ENCODE measurements around the gene COPRS. TPM values are rescaled to one million over a fixed set of nuclear protein-coding genes. Genes with fewer than 3 reads are reported as not detected.
"Not testable (repeated sequence)": the region's sequence is repeated elsewhere in the genome, so short reads cannot be mapped to it uniquely, and the experiment has no call there.

COPRS gene
- total and polyA plus RNA-seq, 5 donors from 2014 or later: 5.0 to 17.2 (median 12.7) TPM

- peaks cover 10% of the 10 kb centered on the region for H3K27me3 Mint-ChIP-seq
- H3K9me3 Mint-ChIP-seq: no peaks in the 10 kb centered on the region
- Histone ChIP-seq H3K4me3 (ENCODE audit: low read depth, low read length) (no peak overlapping the region), H3K27me3 (ENCODE audit: control insufficient read depth, insufficient read depth, low read length) (peaks cover 4% of the 10 kb centered on the region), H3K4me1 (ENCODE audit: control insufficient read depth, insufficient read depth, low read length, poor library complexity, severe bottlenecking) (no peaks in the 10 kb centered on the region), H3K27ac (ENCODE audit: insufficient read depth, low read length, poor library complexity, severe bottlenecking) (no peak overlapping the region), H3K9me3 (ENCODE audit: control insufficient read depth in 2 of 2, low read length in 2 of 2) (no peaks in the 10 kb centered on the region), H3K36me3 (ENCODE audit: control insufficient read depth, insufficient read depth, low read length) (no peaks in the 10 kb centered on the region)
- DNase-seq (no peak), ATAC-seq (ENCODE audit: low read depth in 2 of 2) (no peak)
- H3K4me1 Mint-ChIP-seq: no peaks in the 10 kb centered on the region
- H3K27ac Mint-ChIP-seq: no peak overlapping the region
- H3K36me3 Mint-ChIP-seq: no peaks in the 10 kb centered on the region
- H3K4me3 Mint-ChIP-seq: no peak overlapping the region
Measured at GRCh38 chr17:31819578-31819977, 39.5 kb downstream of the COPRS start.

GRCh38 chr17:31818863-31819262, 40.2 kb downstream of the COPRS start:
- H3K27ac ChIP-seq (ENCODE audit: insufficient read depth, low read length, poor library complexity, severe bottlenecking); H3K4me3 Mint-ChIP-seq; H3K36me3 ChIP-seq (ENCODE audit: control insufficient read depth, insufficient read depth, low read length); H3K4me1 ChIP-seq (ENCODE audit: control insufficient read depth, insufficient read depth, low read length, poor library complexity, severe bottlenecking); DNase-seq; H3K36me3 Mint-ChIP-seq; H3K27ac Mint-ChIP-seq; H3K27me3 Mint-ChIP-seq; H3K9me3 ChIP-seq (ENCODE audit: control insufficient read depth in 2 of 2, low read length in 2 of 2); H3K4me3 ChIP-seq (ENCODE audit: low read depth, low read length); H3K4me1 Mint-ChIP-seq; ATAC-seq (ENCODE audit: low read depth in 2 of 2); H3K27me3 ChIP-seq (ENCODE audit: control insufficient read depth, insufficient read depth, low read length); H3K9me3 Mint-ChIP-seq: not testable (repeated sequence)

- Mint-ChIP-seq H3K4me1 (no peaks in the 10 kb centered on the region), H3K4me3 (no peak overlapping the region), H3K27ac (no peak overlapping the region), H3K9me3 (no peaks in the 10 kb centered on the region), H3K36me3 (no peaks in the 10 kb centered on the region), H3K27me3 (peaks cover 21% of the 10 kb centered on the region)
- no peak overlapping the region for H3K27ac ChIP-seq (ENCODE audit: insufficient read depth, low read length, poor library complexity, severe bottlenecking)
- no peak for DNase-seq
- no peaks in the 10 kb centered on the region for H3K9me3 ChIP-seq (ENCODE audit: control insufficient read depth in 2 of 2, low read length in 2 of 2)
- no peak overlapping the region for H3K4me3 ChIP-seq (ENCODE audit: low read depth, low read length)
- no peaks in the 10 kb centered on the region for H3K36me3 ChIP-seq (ENCODE audit: control insufficient read depth, insufficient read depth, low read length)
- no peaks in the 10 kb centered on the region for H3K4me1 ChIP-seq (ENCODE audit: control insufficient read depth, insufficient read depth, low read length, poor library complexity, severe bottlenecking)
- no peak for ATAC-seq (ENCODE audit: low read depth in 2 of 2)
- peaks cover 5% of the 10 kb centered on the region for H3K27me3 ChIP-seq (ENCODE audit: control insufficient read depth, insufficient read depth, low read length)
Measured at GRCh38 chr17:31815212-31815730, 43.8 kb downstream of the COPRS start.

GRCh38 chr17:31811101-31811500, 47.9 kb downstream of the COPRS start:
- DNase-seq (no peak), ATAC-seq (ENCODE audit: low read depth in 2 of 2) (no peak)
- Mint-ChIP-seq H3K4me3 (no peak overlapping the region), H3K4me1 (no peaks in the 10 kb centered on the region), H3K9me3 (peaks cover 0 to 2% (median 0%) of the 10 kb centered on the region in 7 donors), H3K27me3 (peaks cover 33% of the 10 kb centered on the region), H3K36me3 (no peaks in the 10 kb centered on the region), H3K27ac (no peak overlapping the region)
- Histone ChIP-seq H3K27ac (ENCODE audit: insufficient read depth, low read length, poor library complexity, severe bottlenecking) (no peak overlapping the region), H3K27me3 (ENCODE audit: control insufficient read depth, insufficient read depth, low read length) (peaks cover 2% of the 10 kb centered on the region), H3K9me3 (ENCODE audit: control insufficient read depth in 2 of 2, low read length in 2 of 2) (no peaks in the 10 kb centered on the region), H3K4me3 (ENCODE audit: low read depth, low read length) (no peak overlapping the region), H3K36me3 (ENCODE audit: control insufficient read depth, insufficient read depth, low read length) (no peaks in the 10 kb centered on the region), H3K4me1 (ENCODE audit: control insufficient read depth, insufficient read depth, low read length, poor library complexity, severe bottlenecking) (no peaks in the 10 kb centered on the region)

- not testable (repeated sequence) for H3K9me3 ChIP-seq (ENCODE audit: control insufficient read depth in 2 of 2, low read length in 2 of 2); H3K4me3 ChIP-seq (ENCODE audit: low read depth, low read length); H3K4me1 Mint-ChIP-seq; H3K4me3 Mint-ChIP-seq; H3K9me3 Mint-ChIP-seq; H3K27ac ChIP-seq (ENCODE audit: insufficient read depth, low read length, poor library complexity, severe bottlenecking); ATAC-seq (ENCODE audit: low read depth in 2 of 2); DNase-seq; H3K4me1 ChIP-seq (ENCODE audit: control insufficient read depth, insufficient read depth, low read length, poor library complexity, severe bottlenecking); H3K27me3 ChIP-seq (ENCODE audit: control insufficient read depth, insufficient read depth, low read length); H3K36me3 ChIP-seq (ENCODE audit: control insufficient read depth, insufficient read depth, low read length); H3K36me3 Mint-ChIP-seq; H3K27ac Mint-ChIP-seq
- H3K27me3 Mint-ChIP-seq: peaks cover 34% of the 10 kb centered on the region
Measured at GRCh38 chr17:31809876-31810275, 49.2 kb downstream of the COPRS start.

GRCh38 chr17:31808521-31809050, 50.5 kb downstream of the COPRS start:
- H3K36me3 ChIP-seq (ENCODE audit: control insufficient read depth, insufficient read depth, low read length): no peaks in the 10 kb centered on the region
- no peak overlapping the region for H3K4me3 ChIP-seq (ENCODE audit: low read depth, low read length)
- H3K27ac ChIP-seq (ENCODE audit: insufficient read depth, low read length, poor library complexity, severe bottlenecking): no peak overlapping the region
- Mint-ChIP-seq H3K27ac (no peak overlapping the region), H3K4me1 (no peaks in the 10 kb centered on the region), H3K4me3 (no peak overlapping the region), H3K9me3 (peaks cover 0 to 2% (median 0%) of the 10 kb centered on the region in 7 donors), H3K36me3 (no peaks in the 10 kb centered on the region), H3K27me3 (peaks cover 38% of the 10 kb centered on the region)
- no peaks in the 10 kb centered on the region for H3K9me3 ChIP-seq (ENCODE audit: control insufficient read depth in 2 of 2, low read length in 2 of 2)
- H3K27me3 ChIP-seq (ENCODE audit: control insufficient read depth, insufficient read depth, low read length): peaks cover 2% of the 10 kb centered on the region
- no peaks in the 10 kb centered on the region for H3K4me1 ChIP-seq (ENCODE audit: control insufficient read depth, insufficient read depth, low read length, poor library complexity, severe bottlenecking)
- ATAC-seq (ENCODE audit: low read depth in 2 of 2) (no peak), DNase-seq (no peak)

- peaks cover 2% of the 10 kb centered on the region for H3K27me3 ChIP-seq (ENCODE audit: control insufficient read depth, insufficient read depth, low read length)
- Mint-ChIP-seq H3K27me3 (peaks cover 32% of the 10 kb centered on the region), H3K36me3 (no peaks in the 10 kb centered on the region), H3K9me3 (peaks cover 0 to 2% (median 0%) of the 10 kb centered on the region in 7 donors), H3K27ac (no peak overlapping the region), H3K4me1 (no peaks in the 10 kb centered on the region), H3K4me3 (no peak overlapping the region)
- DNase-seq (no peak), ATAC-seq (ENCODE audit: low read depth in 2 of 2) (no peak)
- H3K9me3 ChIP-seq (ENCODE audit: control insufficient read depth in 2 of 2, low read length in 2 of 2): no peaks in the 10 kb centered on the region
- H3K4me1 ChIP-seq (ENCODE audit: control insufficient read depth, insufficient read depth, low read length, poor library complexity, severe bottlenecking): no peaks in the 10 kb centered on the region
- H3K4me3 ChIP-seq (ENCODE audit: low read depth, low read length): no peak overlapping the region
- H3K36me3 ChIP-seq (ENCODE audit: control insufficient read depth, insufficient read depth, low read length): no peaks in the 10 kb centered on the region
- no peak overlapping the region for H3K27ac ChIP-seq (ENCODE audit: insufficient read depth, low read length, poor library complexity, severe bottlenecking)
Measured at GRCh38 chr17:31807846-31808245, 51.2 kb downstream of the COPRS start.

GRCh38 chr17:31806921-31807320, 52.1 kb downstream of the COPRS start:
- Mint-ChIP-seq H3K27me3 (peaks cover 32% of the 10 kb centered on the region), H3K27ac (no peak overlapping the region), H3K36me3 (no peaks in the 10 kb centered on the region), H3K4me1 (no peaks in the 10 kb centered on the region), H3K4me3 (no peak overlapping the region), H3K9me3 (peaks cover 0 to 2% (median 0%) of the 10 kb centered on the region in 7 donors)
- DNase-seq: no peak
- Histone ChIP-seq H3K27ac (ENCODE audit: insufficient read depth, low read length, poor library complexity, severe bottlenecking) (no peak overlapping the region), H3K4me1 (ENCODE audit: control insufficient read depth, insufficient read depth, low read length, poor library complexity, severe bottlenecking) (no peaks in the 10 kb centered on the region), H3K27me3 (ENCODE audit: control insufficient read depth, insufficient read depth, low read length) (peaks cover 2% of the 10 kb centered on the region), H3K9me3 (ENCODE audit: control insufficient read depth in 2 of 2, low read length in 2 of 2) (no peaks in the 10 kb centered on the region), H3K4me3 (ENCODE audit: low read depth, low read length) (no peak overlapping the region), H3K36me3 (ENCODE audit: control insufficient read depth, insufficient read depth, low read length) (no peaks in the 10 kb centered on the region)
- no peak for ATAC-seq (ENCODE audit: low read depth in 2 of 2)
